Measurements from ENCODE around the gene P3H3. TPM values are rescaled to one million over a fixed set of nuclear protein-coding genes. Genes with fewer than 3 reads are reported as not detected.
"Not testable (repeated sequence)": the region's sequence is repeated elsewhere in the genome, so short reads cannot be mapped to it uniquely, and the experiment has no call there.

Gene P3H3
- total RNA-seq, 4 donors from 2014 or later = 0.66 to 4.7 (median 1.5) TPM

DNA sequence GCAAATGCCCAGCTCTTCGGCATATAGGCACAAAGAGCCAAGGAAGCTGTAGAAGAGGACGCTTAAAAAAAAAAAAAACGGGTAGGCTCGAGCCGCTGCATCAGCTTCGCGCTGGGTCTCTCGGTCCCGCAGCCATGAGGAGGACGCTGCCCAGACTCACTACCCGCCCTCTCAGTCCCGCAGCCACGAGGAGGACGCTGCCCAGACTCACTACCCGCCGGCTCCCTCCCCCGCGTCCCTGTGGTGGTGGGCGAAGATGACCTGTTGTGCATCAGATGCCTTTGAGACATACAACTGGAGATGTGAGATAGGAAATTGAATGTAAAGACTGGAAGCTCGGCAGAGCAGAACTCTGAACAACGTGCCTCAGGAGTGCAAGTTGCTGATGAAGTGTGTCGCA is 56.3 kb downstream of the P3H3 start:
- intact Hi-C loops (cut with DNase I; ENCODE audit: low total_unique reads) (no loop called here), in situ Hi-C loops (cut with MboI; ENCODE audit: low sequenced_read_pairs in 4 of 4) (no loop called here)
- H3K27ac ChIP-seq = no peak overlapping the region
- H3K4me3 ChIP-seq = no peak overlapping the region
- H3K4me1 ChIP-seq = no peaks in the 10 kb centered on the region
- no peak for DNase-seq
- no peak for TF ChIP-seq POLR2A (IDR thresholded peaks at IDR 0.05)
- TF ChIP-seq, protein P1, sequence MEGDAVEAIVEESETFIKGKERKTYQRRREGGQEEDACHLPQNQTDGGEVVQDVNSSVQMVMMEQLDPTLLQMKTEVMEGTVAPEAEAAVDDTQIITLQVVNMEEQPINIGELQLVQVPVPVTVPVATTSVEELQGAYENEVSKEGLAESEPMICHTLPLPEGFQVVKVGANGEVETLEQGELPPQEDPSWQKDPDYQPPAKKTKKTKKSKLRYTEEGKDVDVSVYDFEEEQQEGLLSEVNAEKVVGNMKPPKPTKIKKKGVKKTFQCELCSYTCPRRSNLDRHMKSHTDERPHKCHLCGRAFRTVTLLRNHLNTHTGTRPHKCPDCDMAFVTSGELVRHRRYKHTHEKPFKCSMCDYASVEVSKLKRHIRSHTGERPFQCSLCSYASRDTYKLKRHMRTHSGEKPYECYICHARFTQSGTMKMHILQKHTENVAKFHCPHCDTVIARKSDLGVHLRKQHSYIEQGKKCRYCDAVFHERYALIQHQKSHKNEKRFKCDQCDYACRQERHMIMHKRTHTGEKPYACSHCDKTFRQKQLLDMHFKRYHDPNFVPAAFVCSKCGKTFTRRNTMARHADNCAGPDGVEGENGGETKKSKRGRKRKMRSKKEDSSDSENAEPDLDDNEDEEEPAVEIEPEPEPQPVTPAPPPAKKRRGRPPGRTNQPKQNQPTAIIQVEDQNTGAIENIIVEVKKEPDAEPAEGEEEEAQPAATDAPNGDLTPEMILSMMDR (IDR thresholded peaks at IDR 0.05 in 4 of 5, conservative IDR thresholded peaks at IDR 0.05 in 1 of 5) = no peak
- H3K9me3 ChIP-seq = no peaks in the 10 kb centered on the region
- ATAC-seq = no peak
- H3K36me3 ChIP-seq = peaks cover 0 to 4% of the 10 kb centered on the region in 2 donors
- H3K27me3 ChIP-seq = no peaks in the 10 kb centered on the region

DNA sequence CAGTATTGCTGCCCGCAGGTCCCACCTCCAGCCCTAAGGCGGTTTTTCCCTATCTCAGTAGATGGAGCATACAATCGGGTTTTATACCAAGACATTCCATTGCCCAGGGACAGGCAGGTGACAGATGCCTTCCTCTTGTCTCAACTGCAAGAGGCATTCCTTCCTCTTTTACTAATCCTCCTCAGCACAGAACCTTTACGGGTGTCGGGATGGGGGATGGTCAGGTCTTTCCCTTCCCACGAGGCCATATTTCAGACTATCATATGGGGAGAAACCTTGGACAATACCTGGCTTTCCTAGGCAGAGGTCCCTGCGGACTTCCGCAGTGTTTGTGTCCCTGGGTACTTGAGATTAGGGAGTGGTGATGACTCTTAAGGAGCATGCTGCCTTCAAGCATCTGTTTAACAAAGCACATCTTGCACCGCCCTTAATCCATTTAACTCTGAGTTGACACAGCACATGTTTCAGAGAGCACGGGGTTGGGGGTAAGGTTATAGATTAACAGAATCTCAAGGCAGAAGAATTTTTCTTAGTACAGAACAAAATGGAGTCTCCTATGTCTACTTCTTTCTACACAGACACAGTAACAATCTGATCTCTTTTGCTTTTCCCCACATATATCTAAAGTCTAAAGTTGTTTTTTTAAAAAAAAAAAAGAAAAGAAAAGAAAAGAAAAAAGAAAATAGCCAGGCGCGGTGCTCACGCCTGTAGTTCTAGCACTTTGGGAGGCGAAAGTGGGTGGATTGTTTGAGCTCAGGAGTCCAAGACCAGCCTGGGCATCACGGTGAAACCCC is 58.2 kb downstream of the P3H3 start:
- H3K27ac ChIP-seq; in situ Hi-C loops (cut with MboI; ENCODE audit: low sequenced_read_pairs in 4 of 4); H3K4me1 ChIP-seq; H3K9me3 ChIP-seq; H3K36me3 ChIP-seq; intact Hi-C loops (cut with DNase I; ENCODE audit: low total_unique reads); DNase-seq; H3K27me3 ChIP-seq; ATAC-seq; H3K4me3 ChIP-seq: not testable (repeated sequence)

DNA sequence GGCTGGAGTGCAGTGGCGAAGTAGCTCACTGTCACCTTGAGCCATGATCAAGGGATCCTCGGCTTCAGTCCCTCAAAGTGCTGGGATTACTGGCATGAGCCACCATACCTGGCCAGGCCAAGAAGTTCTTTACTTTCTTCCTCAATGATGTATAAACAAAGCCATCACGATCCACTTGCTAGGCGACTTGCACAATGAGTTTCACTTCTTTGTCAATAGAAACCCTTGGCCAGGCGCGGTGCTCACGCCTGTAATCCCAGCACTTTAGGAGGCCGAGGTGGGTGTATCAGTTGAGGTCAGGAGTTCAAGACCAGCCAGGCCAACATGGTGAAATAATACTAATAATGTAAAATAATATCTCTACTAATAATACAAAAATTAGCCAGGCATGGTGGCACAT is 59.3 kb downstream of the P3H3 start:
- ATAC-seq (no peak), DNase-seq (no peak)
- Histone ChIP-seq H3K27me3 (no peaks in the 10 kb centered on the region), H3K4me1 (peaks cover 10% of the 10 kb centered on the region in 2 donors), H3K4me3 (no peak overlapping the region), H3K36me3 (peaks cover 0 to 4% of the 10 kb centered on the region in 2 donors), H3K9me3 (no peaks in the 10 kb centered on the region), H3K27ac (no peak overlapping the region)
- in situ Hi-C loops (cut with MboI; ENCODE audit: low sequenced_read_pairs in 4 of 4) (no loop called here), intact Hi-C loops (cut with DNase I; ENCODE audit: low total_unique reads) (no loop called here)
- TF ChIP-seq POLR2A (IDR thresholded peaks at IDR 0.05) = no peak
- TF ChIP-seq, protein P1 (IDR thresholded peaks at IDR 0.05 in 4 of 5, conservative IDR thresholded peaks at IDR 0.05 in 1 of 5) = no peak

DNA sequence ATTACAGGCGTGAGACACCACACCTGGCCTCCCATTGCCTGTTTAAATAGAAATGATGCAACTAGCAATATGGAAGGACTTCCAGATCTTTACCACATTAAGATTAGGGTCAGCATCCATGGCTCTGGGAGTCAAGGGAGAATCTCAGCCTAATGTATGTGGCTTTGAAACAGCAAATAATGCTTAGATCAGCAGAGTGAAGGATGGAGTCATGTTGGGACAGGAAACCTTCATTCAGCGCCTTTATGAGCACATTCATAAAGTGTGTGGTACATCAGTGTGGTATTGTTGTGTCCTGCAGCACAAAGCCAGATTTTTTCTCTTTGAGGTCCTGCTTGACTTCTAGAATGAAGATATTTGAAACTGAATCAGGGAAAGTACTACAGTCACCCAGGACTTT is 60.2 kb downstream of the P3H3 start:
- no peak for DNase-seq
- Histone ChIP-seq H3K27me3 (no peaks in the 10 kb centered on the region), H3K27ac (no peak overlapping the region), H3K36me3 (peaks cover 0 to 4% of the 10 kb centered on the region in 2 donors), H3K4me3 (no peak overlapping the region), H3K9me3 (no peaks in the 10 kb centered on the region), H3K4me1 (peaks cover 10% of the 10 kb centered on the region in 2 donors)
- in situ Hi-C loops (cut with MboI; ENCODE audit: low sequenced_read_pairs in 4 of 4) = no loop called here
- TF ChIP-seq, protein P1 (IDR thresholded peaks at IDR 0.05 in 4 of 5, conservative IDR thresholded peaks at IDR 0.05 in 1 of 5) = no peak
- TF ChIP-seq POLR2A (IDR thresholded peaks at IDR 0.05) = no peak
- intact Hi-C loops (cut with DNase I; ENCODE audit: low total_unique reads) = no loop called here
- no peak for ATAC-seq

DNA sequence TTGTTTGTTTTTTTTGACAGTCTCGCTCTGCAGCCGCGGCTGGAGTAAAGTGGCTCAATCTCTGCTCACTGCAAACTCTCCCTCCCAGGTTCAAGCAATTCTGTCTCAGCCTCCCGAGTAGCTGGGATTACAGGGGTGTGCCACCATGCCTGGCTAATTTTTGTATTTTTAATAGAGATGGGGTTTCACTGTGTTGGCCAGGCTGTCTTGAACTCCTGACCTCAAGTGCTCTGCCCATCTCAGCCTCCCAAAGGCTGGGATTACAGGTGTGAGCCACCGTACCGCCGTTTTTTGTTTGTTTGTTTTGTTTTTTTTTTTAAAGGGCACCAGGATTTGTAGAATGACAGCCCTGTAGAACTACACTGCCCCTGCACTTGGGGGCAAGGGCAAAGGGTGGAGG is 60.6 kb downstream of the P3H3 start:
- intact Hi-C loops (cut with DNase I; ENCODE audit: low total_unique reads) = not testable (repeated sequence)

More for the DNA sequence above, 60.6 kb downstream of the P3H3 start:
- H3K36me3 ChIP-seq; DNase-seq; in situ Hi-C loops (cut with MboI; ENCODE audit: low sequenced_read_pairs in 4 of 4); H3K27me3 ChIP-seq; ATAC-seq; H3K4me3 ChIP-seq; H3K9me3 ChIP-seq: not testable (repeated sequence)
- Histone ChIP-seq H3K4me1 (peaks cover 10% of the 10 kb centered on the region in 2 donors), H3K27ac (peak overlapping the region in 1 of 4 donors; percentile 18)

Other genes starting within 250 kb of the P3H3 start
- gene CHD4, start 221.0 kb upstream of the P3H3 start, total RNA-seq = 100 to 1,000 TPM; 128 to 173 (median 148) TPM
- gene LPAR5, start 192.4 kb upstream of the P3H3 start, total RNA-seq = under 1 TPM; 0.17 to 0.75 (median 0.47) TPM
- gene ACRBP, start 181.0 kb upstream of the P3H3 start, total RNA-seq = under 1 TPM in 3 of 4 donors, not detected in 1; 0.27 to 0.71 (median 0.65) TPM
- gene ING4, start 165.3 kb upstream of the P3H3 start, total RNA-seq = 10 to 100 TPM; 12.8 to 28.9 (median 19.7) TPM
- gene ZNF384, start 139.0 kb upstream of the P3H3 start, total RNA-seq = 10 to 100 TPM; 22.4 to 35.3 (median 27.9) TPM
- not detected for gene PIANP, start 127.6 kb upstream of the P3H3 start, total RNA-seq
- 100 to 1,000 TPM in 2 of 4 donors, 10 to 100 TPM in 2; 82.0 to 132 (median 99.0) TPM for gene COPS7A, start 104.4 kb upstream of the P3H3 start, total RNA-seq
- 100 to 1,000 TPM; 105 to 181 (median 165) TPM for gene MLF2, start 75.3 kb upstream of the P3H3 start, total RNA-seq
- gene PTMS, start 62.0 kb upstream of the P3H3 start, total RNA-seq = 10 to 100 TPM; 15.0 to 40.4 (median 31.5) TPM
- not detected for gene LAG3, start 55.9 kb upstream of the P3H3 start, total RNA-seq
- gene CD4, start 38.9 kb upstream of the P3H3 start, total RNA-seq = 10 to 100 TPM in 1 of 4 donors, 1 to 10 TPM in 3; 1.8 to 12.9 (median 3.8) TPM
- gene GPR162, start 6.6 kb upstream of the P3H3 start, total RNA-seq = under 1 TPM in 3 of 4 donors, not detected in 1; 0.16 to 0.31 (median 0.20) TPM
- not detected for gene GNB3, start 12.5 kb downstream of the P3H3 start, total RNA-seq
- 1 to 10 TPM in 1 of 4 donors, under 1 TPM in 3; 0.25 to 4.4 (median 0.65) TPM for gene CDCA3, start 22.9 kb downstream of the P3H3 start, total RNA-seq
- gene USP5, start 23.7 kb downstream of the P3H3 start, total RNA-seq = 100 to 1,000 TPM in 1 of 4 donors, 10 to 100 TPM in 3; 66.4 to 120 (median 74.1) TPM
- gene TPI1, start 39.1 kb downstream of the P3H3 start, total RNA-seq = 100 to 1,000 TPM; 500 to 741 (median 604) TPM
- gene SPSB2, start 44.9 kb downstream of the P3H3 start, total RNA-seq = 10 to 100 TPM in 1 of 4 donors, 1 to 10 TPM in 3; 4.6 to 10.0 (median 5.0) TPM
- 10 to 100 TPM in 2 of 4 donors, 1 to 10 TPM in 2; 6.5 to 14.0 (median 11.0) TPM for gene LRRC23, start 76.4 kb downstream of the P3H3 start, total RNA-seq
- gene ENO2, start 86.2 kb downstream of the P3H3 start, total RNA-seq = 1 to 10 TPM in 3 of 4 donors, under 1 TPM in 1; 0.97 to 6.2 (median 1.8) TPM
- 10 to 100 TPM; 11.5 to 31.5 (median 26.5) TPM for gene ATN1, start 99.6 kb downstream of the P3H3 start, total RNA-seq
- gene RNU7-1, start 115.4 kb downstream of the P3H3 start, total RNA-seq = not detected
- gene C12orf57, start 115.6 kb downstream of the P3H3 start, total RNA-seq = 100 to 1,000 TPM; 175 to 220 (median 183) TPM
- gene PTPN6, start 122.9 kb downstream of the P3H3 start, total RNA-seq = 1 to 10 TPM in 3 of 4 donors, under 1 TPM in 1; 0.87 to 7.6 (median 5.0) TPM
- gene PHB2, start 142.3 kb downstream of the P3H3 start, total RNA-seq = 100 to 1,000 TPM; 226 to 304 (median 238) TPM
- 10 to 100 TPM; 25.8 to 40.6 (median 32.1) TPM for gene EMG1, start 142.5 kb downstream of the P3H3 start, total RNA-seq
- 10 to 100 TPM; 19.4 to 42.8 (median 36.7) TPM for gene LPCAT3, start 190.1 kb downstream of the P3H3 start, total RNA-seq
- 10 to 100 TPM; 58.1 to 90.8 (median 85.9) TPM for gene C1S, start 232.3 kb downstream of the P3H3 start, total RNA-seq